ENCODE data around the gene CNIH2. TPM values are rescaled to one million over a fixed set of nuclear protein-coding genes. Genes with fewer than 3 reads are reported as not detected.

The CNIH2 gene
- total RNA-seq, 1 experiment from 2014 or later, result 4.4 TPM

DNA sequence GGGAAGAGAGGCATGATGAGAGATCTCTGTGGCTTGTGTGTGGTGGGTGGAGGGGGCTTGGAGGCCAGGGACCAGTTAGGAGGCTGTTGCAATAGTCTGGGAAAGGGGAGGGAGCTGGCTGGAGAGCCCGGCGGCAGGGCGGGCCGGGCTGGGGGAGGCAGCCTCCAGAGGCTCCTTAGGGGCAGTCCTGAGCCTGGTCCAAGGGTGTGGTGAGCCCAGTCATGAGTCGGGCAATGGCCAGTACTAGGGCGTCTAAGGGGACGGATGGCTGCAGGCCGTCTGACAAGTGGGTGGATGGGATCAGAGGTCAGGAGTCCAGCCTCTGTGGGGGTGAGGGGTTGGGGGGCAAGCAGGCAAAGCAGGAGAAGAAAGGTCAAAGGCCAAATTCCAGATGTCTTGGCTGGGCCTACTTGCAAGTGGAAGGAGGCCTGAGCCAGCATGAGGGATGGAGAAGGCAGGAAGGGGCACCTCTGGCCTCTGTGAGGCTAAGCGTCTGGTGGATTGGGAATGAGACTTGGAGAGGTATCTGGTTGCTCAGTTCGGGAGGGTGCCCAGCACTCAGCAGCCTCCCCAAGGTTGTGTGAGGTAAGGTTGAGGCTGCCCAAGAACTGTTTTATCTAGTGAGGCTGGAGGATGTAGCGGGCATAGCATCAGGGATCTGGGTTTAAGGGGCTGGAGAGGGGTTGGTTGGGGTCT, 44.9 kb downstream of the CNIH2 start:
- no peak for DNase-seq (ENCODE audit: low spot score)
- in situ Hi-C loops (cut with HindIII; ENCODE audit: low sequenced_read_pairs), result no loop called here

- no peak for DNase-seq (ENCODE audit: low spot score)
- in situ Hi-C loops (cut with HindIII; ENCODE audit: low sequenced_read_pairs), result no loop called here
These were observed 45.7 kb downstream of the CNIH2 start for GRCh38 chr11:66323684-66324083.

- DNase-seq (ENCODE audit: low spot score), result no peak
- in situ Hi-C loops (cut with HindIII; ENCODE audit: low sequenced_read_pairs), result no loop called here
These were observed 46.7 kb downstream of the CNIH2 start for GRCh38 chr11:66324664-66325063.

DNA sequence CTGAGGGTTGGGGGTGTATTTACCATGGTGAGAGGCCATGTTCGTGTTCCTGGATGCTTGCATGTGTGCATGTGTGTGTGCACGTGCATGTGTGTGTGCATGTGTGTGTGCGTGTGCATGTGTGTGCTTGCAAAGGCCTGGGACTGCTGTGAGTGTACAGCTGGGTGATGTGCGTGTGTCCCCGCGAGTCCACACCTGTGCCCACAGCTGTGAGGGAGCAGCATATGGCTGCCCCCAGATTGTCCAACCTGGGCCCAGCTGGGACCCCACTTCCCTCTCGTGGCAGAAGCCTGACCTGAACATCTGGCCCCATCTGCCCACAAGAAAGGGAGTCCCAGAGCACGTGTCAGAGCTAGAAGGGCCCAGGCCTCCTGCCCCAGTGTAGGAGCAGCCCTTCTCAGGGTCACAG, 47.3 kb downstream of the CNIH2 start:
- in situ Hi-C loops (cut with HindIII; ENCODE audit: low sequenced_read_pairs), result no loop called here
- no peak for DNase-seq (ENCODE audit: low spot score)

DNA sequence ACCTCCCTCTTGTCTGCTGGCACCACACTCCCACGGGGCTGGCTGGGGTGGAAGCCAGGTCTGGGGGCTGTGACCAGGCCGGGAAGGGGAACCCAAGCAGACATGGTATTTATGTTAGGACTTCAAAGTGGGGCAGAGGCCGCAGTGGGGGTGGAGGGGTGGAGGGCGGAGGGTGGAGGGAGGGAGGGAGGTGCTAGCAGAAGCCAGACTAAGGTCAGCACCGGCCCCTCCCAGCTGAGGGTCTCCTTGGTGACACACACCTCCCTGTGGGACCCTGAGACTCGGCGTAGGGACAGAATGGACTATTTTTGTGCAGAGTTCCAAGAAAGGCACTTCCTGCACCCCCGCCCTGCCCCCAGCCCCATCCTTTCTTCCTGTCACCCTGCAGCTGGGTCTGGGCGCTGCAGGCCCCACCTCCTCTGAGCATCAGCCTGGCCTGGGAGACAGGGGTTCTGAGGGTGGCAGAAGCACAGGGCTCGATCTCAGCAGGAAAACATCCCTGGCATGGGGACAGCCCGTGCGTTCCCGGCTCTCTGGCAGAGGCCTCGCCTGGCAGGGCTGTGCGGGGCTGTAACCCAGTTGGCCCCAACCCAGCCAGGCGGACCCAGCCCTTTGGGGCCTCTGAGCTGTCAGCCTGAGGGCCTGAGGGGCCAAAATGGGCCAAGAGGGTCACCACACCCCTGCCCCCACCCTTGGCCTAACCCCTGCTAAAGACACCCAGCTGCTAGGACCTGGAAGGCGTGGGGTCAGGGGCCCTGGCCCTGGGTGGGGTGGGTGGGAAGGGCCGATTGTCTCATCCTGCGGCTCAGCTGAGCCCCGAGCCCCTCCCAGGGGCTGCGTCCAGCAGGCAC, 48.5 kb downstream of the CNIH2 start:
- in situ Hi-C loops (cut with HindIII; ENCODE audit: low sequenced_read_pairs), result no loop called here
- no peak for DNase-seq (ENCODE audit: low spot score)

- no peak for DNase-seq (ENCODE audit: low spot score)
- in situ Hi-C loops (cut with HindIII; ENCODE audit: low sequenced_read_pairs), result no loop called here
These were observed 49.4 kb downstream of the CNIH2 start for GRCh38 chr11:66327171-66328030.

GRCh38 chr11:66328031-66328301, 50.0 kb downstream of the CNIH2 start:
- DNase-seq (ENCODE audit: low spot score), result no peak
- in situ Hi-C loops (cut with HindIII; ENCODE audit: low sequenced_read_pairs), result no loop called here

DNA sequence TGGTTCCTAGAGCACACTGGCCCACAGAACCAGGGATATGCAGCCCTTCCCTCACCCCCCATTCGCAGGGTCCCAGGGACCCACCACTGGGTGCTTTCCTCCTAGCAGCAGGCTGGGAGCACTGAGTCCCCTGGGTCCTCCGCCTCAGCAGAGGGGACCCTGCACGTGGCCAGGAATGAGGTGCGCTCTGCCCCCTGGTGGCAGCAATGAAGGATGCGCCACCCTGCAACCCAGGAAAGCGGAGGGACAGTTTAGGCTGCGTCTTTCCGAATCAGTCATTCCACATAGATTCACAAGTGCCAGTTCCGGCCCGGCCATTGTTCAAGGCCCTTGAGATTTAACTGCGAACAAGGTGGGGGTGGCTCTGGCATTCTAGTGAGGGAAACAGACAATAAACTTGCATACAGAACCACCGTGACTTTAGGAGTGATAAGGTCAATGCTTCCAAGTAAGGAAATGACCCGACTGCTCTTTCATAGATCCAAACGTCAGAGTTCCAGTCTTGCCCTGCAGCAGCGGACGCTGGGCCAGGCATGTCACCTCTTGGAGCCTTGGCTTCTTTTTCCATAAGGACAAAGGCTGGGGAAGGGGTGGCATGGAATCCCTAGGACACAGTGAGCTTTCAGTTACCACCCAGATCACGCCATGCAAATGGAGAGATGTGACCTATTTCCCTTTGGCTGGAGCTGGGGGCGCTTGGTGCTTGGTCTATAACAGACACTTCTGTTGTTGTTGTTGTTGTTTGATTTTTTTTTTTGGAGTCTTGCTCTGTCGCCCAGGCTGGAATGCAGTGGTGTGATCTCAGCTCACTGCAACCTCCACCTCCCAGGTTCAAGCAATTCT, 50.5 kb downstream of the CNIH2 start:
- in situ Hi-C loops (cut with HindIII; ENCODE audit: low sequenced_read_pairs), result no loop called here
- DNase-seq (ENCODE audit: low spot score), result peak; percentile 80

DNA sequence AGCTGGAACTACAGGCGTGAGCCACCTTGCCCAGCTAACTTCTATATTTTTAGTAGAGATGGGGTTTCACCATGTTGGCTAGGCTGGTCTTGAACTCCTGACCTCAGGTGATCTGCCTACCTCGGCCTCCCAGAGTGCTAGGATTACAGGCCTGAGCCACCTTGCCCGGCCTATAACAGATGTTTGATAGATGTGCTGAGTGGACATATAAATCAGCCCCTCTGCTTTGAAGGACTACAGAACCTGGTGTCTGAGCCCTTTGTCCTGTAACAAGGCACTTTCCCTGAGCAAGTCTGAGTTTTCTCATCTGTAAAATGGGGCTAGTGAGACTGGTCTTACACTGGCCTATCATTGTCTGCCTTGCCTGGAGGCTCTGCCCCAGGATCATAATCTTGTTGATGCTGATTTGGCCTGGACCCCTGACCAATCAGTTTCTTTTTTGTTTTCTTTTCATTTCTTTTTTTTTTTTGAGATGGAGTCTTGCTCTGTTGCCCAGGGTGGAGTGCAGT, 51.2 kb downstream of the CNIH2 start:
- in situ Hi-C loops (cut with HindIII; ENCODE audit: low sequenced_read_pairs), result no loop called here

GRCh38 chr11:66330931-66331330, 53.0 kb downstream of the CNIH2 start:
- no peak for DNase-seq (ENCODE audit: low spot score)

More for the DNA sequence above, 51.2 kb downstream of the CNIH2 start:
- no peak for DNase-seq (ENCODE audit: low spot score)

GRCh38 chr11:66331542-66332370, 53.8 kb downstream of the CNIH2 start:
- no peak for DNase-seq (ENCODE audit: low spot score)
- in situ Hi-C loops (cut with HindIII; ENCODE audit: low sequenced_read_pairs), result no loop called here

More at GRCh38 chr11:66330931-66331330, 53.0 kb downstream of the CNIH2 start:
- in situ Hi-C loops (cut with HindIII; ENCODE audit: low sequenced_read_pairs), result no loop called here

DNA sequence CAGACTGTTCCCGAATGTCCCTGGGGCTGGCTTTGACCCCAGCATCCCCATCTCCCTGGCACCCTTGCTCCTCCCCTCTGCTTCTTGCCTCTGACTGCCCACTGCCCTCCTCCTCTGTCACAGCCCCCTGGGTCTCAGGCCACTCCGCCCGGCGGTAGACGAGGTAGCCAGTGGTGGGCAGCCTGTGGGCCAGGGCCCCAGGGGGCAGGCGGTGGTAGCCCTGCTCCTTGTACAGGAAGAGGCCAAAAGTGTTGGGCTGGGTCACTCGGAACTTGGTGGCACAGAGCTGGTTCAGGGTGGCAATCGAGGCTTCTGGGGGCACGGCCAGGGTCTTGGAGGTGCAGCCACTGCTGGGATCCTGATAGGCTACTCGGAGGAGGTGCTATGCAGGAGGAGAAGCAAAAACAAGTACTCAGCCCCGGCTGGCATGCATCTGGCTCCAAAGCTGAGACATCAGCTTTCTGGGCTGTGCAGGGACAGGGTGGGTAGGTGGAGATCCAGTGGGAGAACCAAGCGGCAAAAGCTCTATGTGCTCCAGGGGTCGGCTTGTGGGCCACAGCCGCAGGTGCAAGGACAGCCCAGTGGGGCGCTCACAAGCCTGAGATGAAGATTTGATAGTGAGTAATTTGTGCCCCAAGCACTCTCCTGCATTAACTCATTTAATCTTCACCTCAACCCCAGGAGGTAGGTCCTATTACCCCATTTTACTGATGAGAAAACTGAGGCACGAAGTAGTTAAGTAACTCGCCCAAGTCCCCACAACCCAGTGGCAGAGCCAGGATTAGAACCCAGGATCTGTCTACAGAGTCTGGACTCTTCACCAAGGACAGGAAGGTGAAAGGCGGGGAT, 54.6 kb downstream of the CNIH2 start:
- in situ Hi-C loops (cut with HindIII; ENCODE audit: low sequenced_read_pairs), result no loop called here
- DNase-seq (ENCODE audit: low spot score), result no peak

DNA sequence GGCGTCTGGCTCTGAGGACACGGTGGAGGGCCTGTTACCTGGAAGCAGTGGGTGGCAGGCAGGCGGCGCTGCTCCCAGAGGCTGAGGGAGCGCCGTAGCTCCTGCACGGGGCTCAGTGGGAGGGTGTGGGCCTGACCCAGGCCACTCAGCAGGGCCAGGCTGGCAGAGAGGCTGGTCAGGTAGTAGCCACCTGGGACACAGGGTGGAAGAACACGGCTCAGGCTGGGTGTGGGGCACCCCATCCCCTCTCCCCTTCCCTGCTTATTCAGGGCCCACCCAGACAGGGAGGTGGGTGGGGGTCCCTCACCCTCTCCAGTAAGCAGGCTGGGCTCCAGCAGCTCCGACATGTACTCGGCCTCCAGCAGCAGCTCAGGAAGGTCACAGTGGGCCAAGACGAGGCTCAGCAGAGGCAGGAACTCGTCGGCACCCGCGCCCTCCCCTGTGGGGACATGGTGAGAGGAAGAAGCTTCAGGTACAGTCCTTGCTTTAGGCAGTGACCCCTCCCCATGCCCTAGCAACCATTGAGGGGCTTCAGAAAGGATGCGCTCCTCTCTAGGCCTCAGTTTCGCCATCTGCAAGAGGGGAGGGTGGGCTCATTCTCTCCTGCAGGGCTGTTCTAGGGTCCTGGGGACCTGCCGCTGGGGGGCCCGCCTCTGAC, 55.4 kb downstream of the CNIH2 start:
- in situ Hi-C loops (cut with HindIII; ENCODE audit: low sequenced_read_pairs), result no loop called here
- DNase-seq (ENCODE audit: low spot score), result no peak

All from G401 (cell line).